Astrocyte (in vitro differentiated cells and primary cell): ENCODE measurements around the gene ZNF101. TPM values are rescaled to one million over a fixed set of nuclear protein-coding genes. Genes with fewer than 3 reads are reported as not detected.

Source experiments
- DNase-seq: peaks from one replicate; pipeline ENCODE4 v3.0.0-alpha.2; 2010; ENCODE audit warnings: low read depth
- FAIRE-seq: peaks from 2 replicates; lab custom pipeline; 2011; peaks lifted over from hg19 to GRCh38; lab: Jason Lieb, UNC
- H2AFZ ChIP-seq: 2 replicates; pipeline ENCODE4 v1.6.0; 2012; ENCODE audit warnings: low read depth, low read length, inconsistent platforms
- H3K27ac ChIP-seq: 2 replicates; pipeline ENCODE4 v1.5.1; 2011; ENCODE audit warnings: low read depth, low read length, inconsistent platforms
- H3K27me3 ChIP-seq: 2 replicates; pipeline ENCODE4 v1.6.0; 2011; ENCODE audit warnings: low read length, inconsistent platforms; ENCODE audit not compliant: insufficient read depth
- H3K36me3 ChIP-seq: 2 replicates; pipeline ENCODE4 v1.5.1; 2011; ENCODE audit warnings: low read length, inconsistent platforms; ENCODE audit not compliant: insufficient read depth
- H3K4me1 ChIP-seq: 2 replicates; pipeline ENCODE4 v1.5.1; 2011; ENCODE audit warnings: low read length, inconsistent platforms; ENCODE audit not compliant: insufficient read depth
- H3K4me2 ChIP-seq: 2 replicates; pipeline ENCODE4 v1.6.0; 2012; ENCODE audit warnings: low read length, inconsistent platforms
- H3K4me3 ChIP-seq: 2 replicates; pipeline ENCODE4 v1.5.1; 2011; ENCODE audit warnings: low read depth, mild to moderate bottlenecking, low read length, inconsistent platforms; ENCODE audit not compliant: insufficient read depth
- H3K79me2 ChIP-seq: 2 replicates; pipeline ENCODE4 v1.6.0; 2012; ENCODE audit warnings: mild to moderate bottlenecking, low read length, inconsistent platforms; ENCODE audit not compliant: insufficient read depth
- H3K9ac ChIP-seq: 2 replicates; pipeline ENCODE4 v1.6.0; 2012; ENCODE audit warnings: mild to moderate bottlenecking, low read length, inconsistent platforms
- H3K9me3 ChIP-seq: 2 replicates; pipeline ENCODE4 v1.5.1; 2012; ENCODE audit warnings: low read depth, mild to moderate bottlenecking, low read length, inconsistent platforms; ENCODE audit not compliant: insufficient read depth
- H4K20me1 ChIP-seq: 2 replicates; pipeline ENCODE4 v1.6.0; 2012; ENCODE audit warnings: low read length, inconsistent platforms; ENCODE audit not compliant: insufficient read depth
- H3K27ac Mint-ChIP-seq: one replicate; pipeline ENCODE4 v1.8.0; 2021; ENCODE audit warnings: mild to moderate bottlenecking, mixed read lengths; ENCODE audit not compliant: unreplicated experiment
- H3K27me3 Mint-ChIP-seq: one replicate; pipeline ENCODE4 v1.8.0; 2021; ENCODE audit warnings: low read depth, mixed read lengths; ENCODE audit not compliant: unreplicated experiment
- H3K36me3 Mint-ChIP-seq: one replicate; pipeline ENCODE4 v1.8.0; 2021; ENCODE audit warnings: low read depth, mixed read lengths; ENCODE audit not compliant: unreplicated experiment
- H3K4me1 Mint-ChIP-seq: one replicate; pipeline ENCODE4 v1.8.0; 2021; ENCODE audit warnings: low read depth, mixed read lengths; ENCODE audit not compliant: unreplicated experiment
- H3K4me3 Mint-ChIP-seq: one replicate; pipeline ENCODE4 v1.8.0; 2021; ENCODE audit warnings: mild to moderate bottlenecking, moderate library complexity, mixed read lengths; ENCODE audit not compliant: unreplicated experiment
- H3K9me3 Mint-ChIP-seq: one replicate; pipeline ENCODE4 v1.8.0; 2021; ENCODE audit warnings: mild to moderate bottlenecking, mixed read lengths; ENCODE audit not compliant: unreplicated experiment
- EZH2 ChIP-seq: IDR thresholded peaks from 2 replicates; pipeline ENCODE4 v1.6.1; 2012; ENCODE audit warnings: mild to moderate bottlenecking, low read length, inconsistent platforms; ENCODE audit not compliant: insufficient read depth
- total RNA-seq: library from RNA; stranded (reverse); gene quantifications from 2 replicates; pipeline ENCODE4 v1.2.1, GENCODE V29; 2021
- TF ChIP-seq, protein P1 (sequence below): IDR thresholded peaks from 2 replicates; pipeline ENCODE4 v1.5.1; 2011; ENCODE audit warnings: low read depth, mild to moderate bottlenecking, inconsistent platforms, low read length, moderate library complexity; ENCODE audit not compliant: insufficient read depth

Gene ZNF101
- total RNA-seq, 1 donor from 2014 or later, result 8.9 TPM

DNA sequence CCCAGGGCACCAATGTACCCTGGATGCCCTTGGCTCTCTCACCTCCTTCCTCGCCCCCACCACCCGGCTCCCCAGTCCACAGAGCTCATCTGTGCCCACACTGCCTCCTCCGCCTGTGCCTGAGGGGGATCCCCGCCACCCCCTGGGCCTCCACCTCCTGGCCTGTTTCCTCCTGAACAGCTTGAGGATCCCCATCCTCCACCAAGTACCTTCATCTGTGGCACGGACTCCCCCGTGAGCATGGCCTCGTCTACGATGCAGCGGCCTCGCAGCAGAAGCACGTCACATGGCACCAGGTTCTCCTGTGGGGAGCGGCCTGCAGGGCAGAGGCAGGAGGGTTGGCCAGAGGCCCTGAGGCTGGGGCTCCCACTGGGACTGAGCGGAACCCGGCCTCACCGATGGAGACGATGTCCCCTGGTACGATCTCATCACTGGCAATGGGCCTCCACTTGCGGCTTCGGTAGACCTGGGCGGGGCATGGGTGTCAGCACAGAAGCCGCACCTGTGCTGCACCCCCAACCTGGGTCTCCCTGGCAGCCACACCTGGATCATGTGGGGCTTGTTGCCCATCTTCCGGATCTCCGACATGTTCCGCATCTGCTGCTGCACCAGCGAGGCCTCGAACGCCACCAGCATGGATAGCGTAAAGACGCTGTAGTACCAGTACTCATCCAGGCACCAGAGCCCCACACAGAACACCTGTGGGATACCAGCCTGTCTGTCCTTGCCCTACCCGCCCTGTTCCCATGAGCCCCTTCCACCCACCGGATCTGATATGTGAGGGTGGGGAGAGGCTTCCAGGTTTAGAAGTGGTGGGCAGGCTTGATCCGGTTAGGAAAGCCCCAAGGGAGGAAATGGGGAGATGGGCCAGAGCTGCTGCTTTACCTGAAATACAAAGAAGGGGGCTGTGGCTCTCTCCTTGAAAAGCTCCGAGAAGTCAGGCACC lies 11.9 kb upstream of the ZNF101 start:
- no peak for TF ChIP-seq EZH2
- TF ChIP-seq, protein P1, sequence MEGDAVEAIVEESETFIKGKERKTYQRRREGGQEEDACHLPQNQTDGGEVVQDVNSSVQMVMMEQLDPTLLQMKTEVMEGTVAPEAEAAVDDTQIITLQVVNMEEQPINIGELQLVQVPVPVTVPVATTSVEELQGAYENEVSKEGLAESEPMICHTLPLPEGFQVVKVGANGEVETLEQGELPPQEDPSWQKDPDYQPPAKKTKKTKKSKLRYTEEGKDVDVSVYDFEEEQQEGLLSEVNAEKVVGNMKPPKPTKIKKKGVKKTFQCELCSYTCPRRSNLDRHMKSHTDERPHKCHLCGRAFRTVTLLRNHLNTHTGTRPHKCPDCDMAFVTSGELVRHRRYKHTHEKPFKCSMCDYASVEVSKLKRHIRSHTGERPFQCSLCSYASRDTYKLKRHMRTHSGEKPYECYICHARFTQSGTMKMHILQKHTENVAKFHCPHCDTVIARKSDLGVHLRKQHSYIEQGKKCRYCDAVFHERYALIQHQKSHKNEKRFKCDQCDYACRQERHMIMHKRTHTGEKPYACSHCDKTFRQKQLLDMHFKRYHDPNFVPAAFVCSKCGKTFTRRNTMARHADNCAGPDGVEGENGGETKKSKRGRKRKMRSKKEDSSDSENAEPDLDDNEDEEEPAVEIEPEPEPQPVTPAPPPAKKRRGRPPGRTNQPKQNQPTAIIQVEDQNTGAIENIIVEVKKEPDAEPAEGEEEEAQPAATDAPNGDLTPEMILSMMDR, result no peak
- Mint-ChIP-seq H3K4me3 (peak overlapping the region; percentile 41), H3K4me1 (peaks cover 2% of the 10 kb centered on the region), H3K36me3 (peaks cover 10% of the 10 kb centered on the region), H3K27me3 (no peaks in the 10 kb centered on the region), H3K9me3 (no peaks in the 10 kb centered on the region), H3K27ac (no peak overlapping the region)
- DNase-seq, result no peak
- Histone ChIP-seq H3K4me2 (no peak overlapping the region), H4K20me1 (peaks cover 39% of the 10 kb centered on the region), H3K4me1 (peaks cover 3% of the 10 kb centered on the region), H3K9ac (no peak overlapping the region), H3K79me2 (peaks cover 24% of the 10 kb centered on the region), H3K9me3 (no peaks in the 10 kb centered on the region), H3K27me3 (no peaks in the 10 kb centered on the region), H3K27ac (no peak overlapping the region), H3K4me3 (no peak overlapping the region), H2AFZ (no peak overlapping the region), H3K36me3 (peaks cover 28% of the 10 kb centered on the region)
- no peak for FAIRE-seq

DNA sequence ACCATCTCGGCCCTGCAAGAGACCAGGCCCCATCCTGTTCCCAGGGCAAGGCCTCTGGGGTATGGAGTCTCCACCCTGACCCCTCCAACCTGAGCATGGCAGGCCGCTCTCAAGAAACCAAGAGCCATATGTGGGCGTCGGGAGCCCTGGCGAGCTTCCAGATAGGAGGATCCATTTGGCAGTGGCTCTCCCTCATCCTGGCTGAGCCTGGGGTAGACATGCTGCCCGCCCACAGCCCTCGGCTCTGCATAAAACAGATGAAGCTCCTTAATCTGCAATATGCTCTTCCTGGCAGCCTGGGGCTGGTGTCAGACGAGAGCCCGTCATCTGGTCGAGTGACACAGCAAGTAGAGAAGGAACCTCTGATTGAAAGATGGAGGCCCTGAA lies 11.2 kb upstream of the ZNF101 start:
- Mint-ChIP-seq H3K27me3 (no peaks in the 10 kb centered on the region), H3K4me3 (peak overlapping the region; percentile 41), H3K27ac (no peak overlapping the region), H3K9me3 (no peaks in the 10 kb centered on the region), H3K36me3 (peaks cover 7% of the 10 kb centered on the region), H3K4me1 (peaks cover 5% of the 10 kb centered on the region)
- Histone ChIP-seq H3K36me3 (peaks cover 25% of the 10 kb centered on the region), H3K27me3 (no peaks in the 10 kb centered on the region), H3K9me3 (no peaks in the 10 kb centered on the region), H4K20me1 (peaks cover 42% of the 10 kb centered on the region), H3K79me2 (peaks cover 30% of the 10 kb centered on the region), H3K4me2 (no peak overlapping the region), H3K4me1 (peaks cover 10% of the 10 kb centered on the region), H3K27ac (no peak overlapping the region), H2AFZ (no peak overlapping the region), H3K9ac (no peak overlapping the region), H3K4me3 (no peak overlapping the region)
- FAIRE-seq (no peak), DNase-seq (no peak)
- TF ChIP-seq EZH2, result no peak
- TF ChIP-seq, protein P1, result no peak
